ENCODE results near the gene PHF21B.

Gene PHF21B

GRCh38 chr22:45013138-45013537 is 3.3 kb upstream of the PHF21B start:
- no peak for TF ChIP-seq CTCF (IDR thresholded peaks at IDR 0.05)

- TF ChIP-seq CTCF (IDR thresholded peaks at IDR 0.05) = no peak
Measured at GRCh38 chr22:45010532-45010900, 711 bp upstream of the PHF21B start.

- no peak for TF ChIP-seq CTCF (IDR thresholded peaks at IDR 0.05)
Measured at GRCh38 chr22:45008751-45009605, 827 bp downstream of the PHF21B start.

GRCh38 chr22:45008186-45008681 is 1.6 kb downstream of the PHF21B start:
- TF ChIP-seq CTCF (IDR thresholded peaks at IDR 0.05) = no peak

- TF ChIP-seq CTCF (IDR thresholded peaks at IDR 0.05) = no peak
Measured at GRCh38 chr22:45007391-45008185, 2.2 kb downstream of the PHF21B start.

- no peak for TF ChIP-seq CTCF (IDR thresholded peaks at IDR 0.05)
Measured at GRCh38 chr22:45006964-45007390, 2.8 kb downstream of the PHF21B start.

GRCh38 chr22:45006111-45006963 is 3.5 kb downstream of the PHF21B start:
- no peak for TF ChIP-seq CTCF (IDR thresholded peaks at IDR 0.05)
